HG03442 (cell line): ENCODE data around the gene UNC5CL.
"Not testable (repeated sequence)": the region's sequence is repeated elsewhere in the genome, so short reads cannot be mapped to it uniquely, and the experiment has no call there.

ENCODE experiments used
- ATAC-seq: cut with Tn5 transposase; IDR thresholded peaks from one replicate; pipeline ENCODE4 v1.9.1; 2021; ENCODE audit warnings: mild to moderate bottlenecking, moderate library complexity; ENCODE audit not compliant: unreplicated experiment

Gene UNC5CL

GRCh38 chr6:41040101-41040939 is 1.3 kb upstream of the UNC5CL start:
- no peak for ATAC-seq

- no peak for ATAC-seq
Observed at GRCh38 chr6:41038205-41038604, 816 bp downstream of the UNC5CL start.

- ATAC-seq, result no peak
Observed at GRCh38 chr6:41037107-41037900, 1.7 kb downstream of the UNC5CL start.

GRCh38 chr6:41036601-41037000 is 2.4 kb downstream of the UNC5CL start:
- no peak for ATAC-seq

GRCh38 chr6:41036186-41036585 is 2.8 kb downstream of the UNC5CL start:
- no peak for ATAC-seq

- no peak for ATAC-seq
Observed at GRCh38 chr6:41033776-41034175, 5.2 kb downstream of the UNC5CL start.

- no peak for ATAC-seq
Observed at GRCh38 chr6:41032830-41033229, 6.2 kb downstream of the UNC5CL start.

GRCh38 chr6:41028561-41029412 is 10.2 kb downstream of the UNC5CL start:
- peak; percentile 15 for ATAC-seq

- ATAC-seq, result peak; percentile 81
Observed at GRCh38 chr6:41027799-41028560, 11.0 kb downstream of the UNC5CL start.

GRCh38 chr6:41027241-41027640 is 11.8 kb downstream of the UNC5CL start:
- ATAC-seq, result no peak

- no peak for ATAC-seq
Observed at GRCh38 chr6:41025966-41026530, 13.0 kb downstream of the UNC5CL start.

- no peak for ATAC-seq
Observed at GRCh38 chr6:41023114-41023513, 15.9 kb downstream of the UNC5CL start.

GRCh38 chr6:41022294-41022693 is 16.7 kb downstream of the UNC5CL start:
- ATAC-seq, result no peak

- ATAC-seq, result no peak
Observed at GRCh38 chr6:41021832-41022231, 17.2 kb downstream of the UNC5CL start.

- no peak for ATAC-seq
Observed at GRCh38 chr6:41017663-41018062, 21.4 kb downstream of the UNC5CL start.

- not testable (repeated sequence) for ATAC-seq
Observed at GRCh38 chr6:41015860-41016259, 23.2 kb downstream of the UNC5CL start.

- no peak for ATAC-seq
Observed at GRCh38 chr6:41014780-41015179, 24.2 kb downstream of the UNC5CL start.

GRCh38 chr6:41013466-41014153 is 25.4 kb downstream of the UNC5CL start:
- ATAC-seq, result no peak

GRCh38 chr6:41011673-41012072 is 27.3 kb downstream of the UNC5CL start:
- ATAC-seq, result no peak
